Lower leg skin (tissue), 3 donors: Measurements from ENCODE around the gene SH3BP1.

Source experiments
- POLR2A ChIP-seq, 2 donors: fragments of 450-650 bp; IDR thresholded peaks; one replicate each; pipeline ENCODE4 v1.6.1; 2016 to 2017; ENCODE audit warnings: antibody characterized with exemption in 2 of 2, mild to moderate bottlenecking in 1 of 2, moderate library complexity in 1 of 2
- TF ChIP-seq, protein P1 (sequence below), 3 donors: fragments of 450-650 bp; IDR thresholded peaks; one replicate each; pipeline ENCODE4 v1.5.1; 2016; ENCODE audit warnings: antibody characterized with exemption in 3 of 3, mild to moderate bottlenecking in 3 of 3, moderate library complexity in 2 of 3

DNA sequence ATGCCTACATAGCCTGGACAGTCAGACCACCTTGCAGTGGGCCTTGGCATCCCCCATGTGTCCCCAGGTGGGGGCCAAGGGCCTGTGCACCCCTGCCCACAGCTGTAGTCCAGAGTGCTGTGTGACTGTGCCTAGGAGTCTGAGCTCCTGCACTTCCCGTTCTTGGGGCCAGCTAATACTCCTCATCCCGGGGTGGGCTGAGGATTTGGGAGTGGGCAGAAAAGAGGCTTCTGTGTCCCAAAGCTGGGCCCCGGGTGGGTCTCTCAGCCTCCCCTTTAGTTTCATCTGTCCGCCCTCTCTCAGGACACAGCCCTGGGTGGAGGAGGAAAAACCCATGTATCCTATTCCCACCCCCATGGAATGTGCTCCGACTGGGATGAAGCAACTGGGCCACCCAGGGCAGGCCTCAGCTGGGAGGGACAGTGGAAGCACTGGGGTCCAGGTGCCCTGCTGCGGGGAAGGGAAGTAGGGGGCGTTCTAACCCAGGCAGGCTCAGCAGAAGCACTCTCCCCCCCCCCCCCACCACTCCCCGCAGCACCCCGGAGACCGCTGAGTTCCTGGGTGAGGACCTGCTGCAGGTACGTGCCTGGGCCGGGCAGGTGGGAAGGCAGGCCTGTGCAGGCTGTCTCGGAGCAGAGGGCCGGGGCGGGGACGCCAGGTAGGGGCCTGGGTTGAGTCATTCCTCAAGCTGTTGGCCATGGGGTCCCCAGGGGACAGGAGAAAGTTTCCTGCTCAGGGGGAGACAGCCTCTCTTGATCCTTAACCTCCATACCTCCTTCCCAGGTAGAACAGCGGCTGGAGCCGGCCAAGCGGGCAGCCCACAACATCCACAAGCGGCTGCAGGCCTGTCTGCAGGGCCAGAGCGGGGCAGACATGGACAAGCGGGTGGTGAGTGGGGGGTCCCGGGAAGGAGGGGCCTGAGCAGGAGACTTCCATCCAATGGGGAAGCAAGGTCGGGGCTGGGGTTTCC lies 1.4 kb downstream of the SH3BP1 start:
- TF ChIP-seq POLR2A (IDR thresholded peaks at IDR 0.05) = no peak
- TF ChIP-seq, protein P1, sequence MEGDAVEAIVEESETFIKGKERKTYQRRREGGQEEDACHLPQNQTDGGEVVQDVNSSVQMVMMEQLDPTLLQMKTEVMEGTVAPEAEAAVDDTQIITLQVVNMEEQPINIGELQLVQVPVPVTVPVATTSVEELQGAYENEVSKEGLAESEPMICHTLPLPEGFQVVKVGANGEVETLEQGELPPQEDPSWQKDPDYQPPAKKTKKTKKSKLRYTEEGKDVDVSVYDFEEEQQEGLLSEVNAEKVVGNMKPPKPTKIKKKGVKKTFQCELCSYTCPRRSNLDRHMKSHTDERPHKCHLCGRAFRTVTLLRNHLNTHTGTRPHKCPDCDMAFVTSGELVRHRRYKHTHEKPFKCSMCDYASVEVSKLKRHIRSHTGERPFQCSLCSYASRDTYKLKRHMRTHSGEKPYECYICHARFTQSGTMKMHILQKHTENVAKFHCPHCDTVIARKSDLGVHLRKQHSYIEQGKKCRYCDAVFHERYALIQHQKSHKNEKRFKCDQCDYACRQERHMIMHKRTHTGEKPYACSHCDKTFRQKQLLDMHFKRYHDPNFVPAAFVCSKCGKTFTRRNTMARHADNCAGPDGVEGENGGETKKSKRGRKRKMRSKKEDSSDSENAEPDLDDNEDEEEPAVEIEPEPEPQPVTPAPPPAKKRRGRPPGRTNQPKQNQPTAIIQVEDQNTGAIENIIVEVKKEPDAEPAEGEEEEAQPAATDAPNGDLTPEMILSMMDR (IDR thresholded peaks at IDR 0.05) = no peak
